ENCODE results near the gene VAMP7.
"Not testable (repeated sequence)": the region's sequence is repeated elsewhere in the genome, so short reads cannot be mapped to it uniquely, and the experiment has no call there.

Gene VAMP7

DNA sequence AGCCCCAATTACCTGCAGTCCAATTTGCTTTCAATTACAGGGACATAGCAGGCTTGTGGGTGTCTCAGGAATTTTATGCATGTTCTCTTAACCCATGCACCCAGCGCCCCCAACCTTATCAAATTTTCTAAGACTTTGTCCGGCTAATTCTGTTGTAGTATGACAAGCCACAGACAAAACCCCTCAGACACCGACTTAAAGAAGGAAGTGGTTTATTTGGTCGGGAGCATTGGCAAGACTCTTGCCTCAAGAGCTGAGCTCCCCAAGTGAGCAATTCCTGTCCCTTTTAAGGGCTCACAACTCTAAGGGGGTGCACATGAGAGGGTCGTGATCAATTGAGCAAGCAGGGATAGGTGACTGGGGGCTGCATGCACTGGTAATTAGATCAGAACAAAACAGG, 87.6 kb downstream of the VAMP7 start:
- no peak for DNase-seq (ENCODE audit: extremely low read depth, low read depth)
- TF ChIP-seq, protein P1, sequence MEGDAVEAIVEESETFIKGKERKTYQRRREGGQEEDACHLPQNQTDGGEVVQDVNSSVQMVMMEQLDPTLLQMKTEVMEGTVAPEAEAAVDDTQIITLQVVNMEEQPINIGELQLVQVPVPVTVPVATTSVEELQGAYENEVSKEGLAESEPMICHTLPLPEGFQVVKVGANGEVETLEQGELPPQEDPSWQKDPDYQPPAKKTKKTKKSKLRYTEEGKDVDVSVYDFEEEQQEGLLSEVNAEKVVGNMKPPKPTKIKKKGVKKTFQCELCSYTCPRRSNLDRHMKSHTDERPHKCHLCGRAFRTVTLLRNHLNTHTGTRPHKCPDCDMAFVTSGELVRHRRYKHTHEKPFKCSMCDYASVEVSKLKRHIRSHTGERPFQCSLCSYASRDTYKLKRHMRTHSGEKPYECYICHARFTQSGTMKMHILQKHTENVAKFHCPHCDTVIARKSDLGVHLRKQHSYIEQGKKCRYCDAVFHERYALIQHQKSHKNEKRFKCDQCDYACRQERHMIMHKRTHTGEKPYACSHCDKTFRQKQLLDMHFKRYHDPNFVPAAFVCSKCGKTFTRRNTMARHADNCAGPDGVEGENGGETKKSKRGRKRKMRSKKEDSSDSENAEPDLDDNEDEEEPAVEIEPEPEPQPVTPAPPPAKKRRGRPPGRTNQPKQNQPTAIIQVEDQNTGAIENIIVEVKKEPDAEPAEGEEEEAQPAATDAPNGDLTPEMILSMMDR (IDR thresholded peaks at IDR 0.05; ENCODE audit: low read depth, low read length), result no peak

DNA sequence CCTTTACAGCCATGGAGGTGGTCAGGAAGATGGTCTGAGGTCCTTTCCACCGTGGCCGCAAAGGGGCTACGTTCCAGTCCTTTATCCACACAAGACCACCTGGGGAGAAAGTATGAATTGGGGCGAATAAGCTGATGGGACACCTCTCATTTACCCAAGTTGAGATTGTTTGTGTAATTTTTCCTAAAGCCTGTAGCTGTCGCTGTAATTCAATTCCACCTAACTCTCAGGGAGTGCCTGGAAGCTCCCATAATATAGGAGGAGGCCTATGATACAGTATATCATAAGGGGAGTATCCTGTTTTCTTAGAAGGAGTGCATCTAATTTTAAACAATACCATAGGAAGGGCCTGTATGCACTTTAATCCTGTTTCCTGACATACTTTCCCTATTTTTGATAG, 90.5 kb downstream of the VAMP7 start:
- not testable (repeated sequence) for DNase-seq (ENCODE audit: extremely low read depth, low read depth)

DNA sequence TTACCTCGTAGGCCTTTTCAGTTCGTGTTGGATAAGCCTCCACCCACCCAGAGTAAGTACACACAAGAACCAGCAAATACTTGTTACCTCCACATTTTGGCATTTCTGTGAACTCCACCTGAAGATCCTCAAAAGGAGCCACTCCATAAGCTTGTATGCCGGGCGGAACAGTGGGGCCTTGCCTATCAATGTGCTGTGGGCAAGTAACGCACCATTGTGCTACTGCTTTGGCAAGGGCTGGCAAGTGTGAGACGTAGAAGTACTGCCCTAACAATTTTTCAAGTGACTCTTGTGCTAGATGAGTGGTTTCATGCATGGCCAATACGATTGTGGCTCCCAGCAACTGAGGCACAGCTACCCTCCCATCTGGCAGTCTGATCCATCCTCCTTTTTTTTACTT, 91.1 kb downstream of the VAMP7 start:
- DNase-seq (ENCODE audit: extremely low read depth, low read depth), result not testable (repeated sequence)

DNA sequence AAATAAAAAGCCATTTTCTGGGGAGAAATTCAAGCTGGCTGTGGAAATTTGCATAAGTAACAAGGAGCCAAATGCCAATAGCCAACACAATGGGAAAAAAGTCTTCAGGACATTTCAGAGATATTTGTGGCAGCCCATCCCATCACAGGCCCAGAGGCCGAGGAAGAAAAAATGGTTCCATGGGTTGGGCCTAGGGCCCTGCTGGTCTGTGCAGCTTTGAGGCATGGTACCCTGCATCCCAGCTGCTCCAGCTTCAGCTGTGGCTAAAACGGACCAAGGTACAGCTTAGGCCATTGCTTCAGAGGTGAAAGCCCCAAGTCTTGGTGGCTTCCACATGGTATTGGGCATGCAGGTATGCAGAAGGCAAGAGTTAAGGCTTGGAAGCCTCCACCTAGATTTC, 102.2 kb downstream of the VAMP7 start:
- TF ChIP-seq, protein P1 (IDR thresholded peaks at IDR 0.05; ENCODE audit: low read depth, low read length), result no peak
- no peak for DNase-seq (ENCODE audit: extremely low read depth, low read depth)

DNA sequence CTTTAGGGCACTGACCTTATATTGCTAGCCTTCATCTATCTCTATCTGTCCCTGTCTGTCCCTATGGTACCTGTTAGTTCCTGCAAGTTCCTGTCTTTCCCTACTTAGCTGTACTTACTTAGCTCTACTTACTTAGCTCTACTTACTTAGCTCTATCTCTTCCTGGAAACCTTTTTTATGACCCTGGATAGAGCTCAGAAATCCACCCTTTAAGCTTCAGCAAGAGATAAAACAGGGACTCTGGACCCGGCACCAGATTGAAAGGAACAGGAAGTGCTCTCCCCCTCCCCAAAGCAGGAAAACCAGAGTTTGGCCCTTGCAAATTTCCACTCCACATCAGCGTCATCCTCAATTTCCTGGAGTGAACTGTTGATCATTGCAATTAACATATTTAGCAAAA, 104.1 kb downstream of the VAMP7 start:
- TF ChIP-seq, protein P1 (IDR thresholded peaks at IDR 0.05; ENCODE audit: low read depth, low read length), result no peak

DNA sequence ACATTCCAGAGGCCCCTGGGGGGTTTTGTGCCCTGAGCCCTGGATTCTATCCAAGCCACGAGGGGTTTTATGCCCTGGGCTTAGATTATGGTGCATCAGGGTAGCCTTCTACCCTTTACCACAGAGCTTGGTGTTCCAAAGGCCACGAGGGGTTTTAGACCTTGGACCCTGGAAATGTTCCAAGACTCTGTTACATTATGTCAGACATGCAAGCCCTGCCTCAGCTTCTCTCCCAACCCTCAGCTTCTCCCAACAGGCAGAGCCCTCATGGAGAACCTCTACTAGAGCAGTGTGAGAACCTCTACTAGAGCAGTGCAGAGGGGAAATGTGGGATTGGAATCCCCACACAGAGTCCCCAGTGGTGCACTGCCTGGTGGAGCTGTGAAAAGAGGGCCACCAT, 105.8 kb downstream of the VAMP7 start:
- not testable (repeated sequence) for DNase-seq (ENCODE audit: extremely low read depth, low read depth)

More for the DNA sequence above, 104.1 kb downstream of the VAMP7 start:
- no peak for DNase-seq (ENCODE audit: extremely low read depth, low read depth)

DNA sequence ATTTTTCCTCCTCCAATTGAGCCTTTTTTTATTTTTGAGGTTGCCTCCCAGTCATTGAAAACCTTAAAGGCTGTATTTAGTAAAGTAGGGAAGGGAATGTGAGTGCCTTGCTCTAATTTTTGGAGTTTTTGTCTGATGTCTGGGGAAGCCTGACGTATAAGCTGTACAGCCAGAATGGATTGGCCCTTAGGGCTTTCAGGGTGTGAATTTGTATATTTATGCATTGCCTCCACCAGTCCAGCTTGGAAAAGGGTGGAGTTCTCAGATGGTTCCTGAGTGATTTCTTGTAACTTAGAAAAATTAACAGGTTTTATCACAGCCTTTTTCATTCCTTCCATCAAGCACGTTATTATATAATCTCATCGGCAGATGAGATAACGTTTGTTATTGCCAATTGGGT, 107.7 kb downstream of the VAMP7 start:
- DNase-seq (ENCODE audit: extremely low read depth, low read depth), result no peak

More for the DNA sequence above, 107.7 kb downstream of the VAMP7 start:
- TF ChIP-seq, protein P1 (IDR thresholded peaks at IDR 0.05; ENCODE audit: low read depth, low read length), result no peak
